Common myeloid progenitor, CD34-positive (primary cell): Measurements from ENCODE around the gene HDGFL3.

ENCODE experiments used
- CTCF ChIA-PET: fragments of 350-600 bp; sonication (Branson Sonifier 250); formaldehyde crosslinking; loops from one replicate; lab custom pipeline; 2021; ENCODE audit warnings: antibody characterized with exemption; lab: Charles Lee
- POLR2A ChIA-PET: fragments of 350-600 bp; sonication (Branson Sonifier 250); formaldehyde crosslinking; loops from one replicate; lab custom pipeline; 2021; ENCODE audit warnings: antibody characterized with exemption; lab: Charles Lee
- DNase-seq, 3 donors: peaks; one replicate each; pipeline versions ENCODE4 v3.0.0 to v3.0.0-alpha.2; 2013
- H3K27ac ChIP-seq, 2 experiments: 1 replicate in 1 of 2; 2 replicates in 1 of 2; pipeline ENCODE4 v1.7.0; 2013; ENCODE audit warnings: inconsistent platforms in 2 of 2, low read length in 2 of 2, mild to moderate bottlenecking in 2 of 2, low read depth in 1 of 2, moderate library complexity in 1 of 2; ENCODE audit not compliant: severe bottlenecking in 2 of 2, insufficient read depth in 1 of 2, poor library complexity in 1 of 2
- H3K27me3 ChIP-seq, 5 experiments: replicated peaks in 2 of 5; 1 replicate in 3 of 5; 2 replicates in 2 of 5; pipeline versions ENCODE4 v1.6.1 to v1.7.0; 2013; ENCODE audit warnings: low read length in 4 of 5, mild to moderate bottlenecking in 2 of 5, moderate library complexity in 2 of 5, inconsistent platforms in 1 of 5; ENCODE audit not compliant: insufficient read depth in 5 of 5, control insufficient read depth in 4 of 5
- H3K36me3 ChIP-seq, 4 experiments: 1 replicate in 2 of 4; 2 replicates in 2 of 4; pipeline versions ENCODE4 v1.6.1 to v1.7.0; 2013; ENCODE audit warnings: low read length in 3 of 4, control low read depth in 1 of 4, mild to moderate bottlenecking in 1 of 4; ENCODE audit not compliant: control insufficient read depth in 4 of 4, insufficient read depth in 4 of 4
- H3K4me1 ChIP-seq, 4 experiments: 1 replicate in 3 of 4; 2 replicates in 1 of 4; pipeline versions ENCODE4 v1.6.1 to v1.7.1; 2013; ENCODE audit warnings: low read length in 3 of 4, mild to moderate bottlenecking in 3 of 4, control low read depth in 1 of 4, inconsistent platforms in 1 of 4, moderate library complexity in 1 of 4; ENCODE audit not compliant: control insufficient read depth in 4 of 4, insufficient read depth in 4 of 4; ENCODE audit errors: control extremely low read depth in 1 of 4
- H3K4me3 ChIP-seq, 7 experiments: 1 replicate in 4 of 7; 2 replicates in 3 of 7; pipeline versions ENCODE4 v1.5.1 to v1.7.0; 2013; ENCODE audit warnings: mild to moderate bottlenecking in 7 of 7, low read length in 6 of 7, moderate library complexity in 6 of 7, inconsistent platforms in 2 of 7, low read depth in 2 of 7, control low read depth in 1 of 7; ENCODE audit not compliant: insufficient read depth in 4 of 7, control insufficient read depth in 1 of 7; ENCODE audit errors: extremely low read depth in 1 of 7
- H3K9me3 ChIP-seq, 5 experiments: 1 replicate in 4 of 5; 2 replicates in 1 of 5; pipeline versions ENCODE4 v1.6.1 to v1.7.1; 2013; ENCODE audit warnings: low read length in 4 of 5, mild to moderate bottlenecking in 2 of 5, inconsistent platforms in 1 of 5, low read depth in 1 of 5, moderate library complexity in 1 of 5; ENCODE audit not compliant: control insufficient read depth in 4 of 5, insufficient read depth in 2 of 5; ENCODE audit errors: control extremely low read depth in 1 of 5
- WGBS: methylation state at CpG from one replicate; pipeline ENCODE4 v1.1.5; 2013; ENCODE audit not compliant: insufficient coverage; 5-methylcytosine and 5-hydroxymethylcytosine counted together

HDGFL3 gene

GRCh38 chr15:83207009-83207659, 489 bp downstream of the HDGFL3 start:
- POLR2A ChIA-PET, result interaction anchor here (0.6 to 1.4 kb wide), 4 partner anchors 20 to 196 kb away, joined by 3 to 6 read pairs (median 5); partner anchors contain the start of genes C15orf40 and TM6SF1
- no peaks in the 10 kb centered on the region for H3K9me3 ChIP-seq
- peak overlapping the region in 1 of 2 experiments; percentile 72 for H3K27ac ChIP-seq
- H3K36me3 ChIP-seq, result no peaks in the 10 kb centered on the region
- peak; percentile 34 to 69 (median 55) for DNase-seq
- H3K4me1 ChIP-seq, result peaks cover 9 to 19% (median 17%) of the 10 kb centered on the region in 4 experiments
- WGBS, result under 1% methylated on average over 66 of the region's 93 CpGs
- CTCF ChIA-PET, result interaction anchor here (0.7 kb wide), 1 partner anchor 173 kb away, joined by 4 read pairs; no protein-coding TSS in a partner anchor
- peak overlapping the region; percentile 79 to 92 (median 88) for H3K4me3 ChIP-seq
- no peaks in the 10 kb centered on the region for H3K27me3 ChIP-seq

GRCh38 chr15:83206526-83207008, 1.1 kb downstream of the HDGFL3 start:
- Histone ChIP-seq H3K36me3 (no peaks in the 10 kb centered on the region), H3K4me1 (peaks cover 9 to 19% (median 17%) of the 10 kb centered on the region in 4 experiments), H3K4me3 (peak overlapping the region; percentile 79 to 92 (median 88)), H3K27me3 (no peaks in the 10 kb centered on the region), H3K9me3 (no peaks in the 10 kb centered on the region), H3K27ac (peak overlapping the region in 1 of 2 experiments; percentile 72)
- 0% methylated on average over 25 of the region's 25 CpGs for WGBS
- peak in 2 of 3 donors; percentile 31 to 35 for DNase-seq
- POLR2A ChIA-PET, result no interaction called here
- CTCF ChIA-PET, result interaction anchor here (0.7 to 0.9 kb wide), 3 partner anchors 99 to 195 kb away, joined by 3 to 4 read pairs (median 4); partner anchors contain the start of genes C15orf40 and TM6SF1

GRCh38 chr15:83205725-83206324, 1.8 kb downstream of the HDGFL3 start:
- Histone ChIP-seq H3K4me1 (peaks cover 9 to 19% (median 17%) of the 10 kb centered on the region in 4 experiments), H3K27ac (peak overlapping the region in 1 of 2 experiments; percentile 72), H3K36me3 (no peaks in the 10 kb centered on the region), H3K4me3 (peak overlapping the region in 6 of 7 experiments; percentile 79 to 92 (median 90)), H3K27me3 (no peaks in the 10 kb centered on the region), H3K9me3 (no peaks in the 10 kb centered on the region)
- POLR2A ChIA-PET, result no interaction called here
- 81% methylated on average over 2 of the region's 4 CpGs for WGBS
- DNase-seq, result peak in 2 of 3 donors; percentile 13 to 57
- CTCF ChIA-PET, result interaction anchor here (0.8 to 1.3 kb wide), 4 partner anchors 98 to 195 kb away, joined by 3 to 4 read pairs (median 3); partner anchors contain the start of genes C15orf40 and TM6SF1

GRCh38 chr15:83204697-83205096, 2.9 kb downstream of the HDGFL3 start:
- 100% methylated on average over 1 of the region's 3 CpGs for WGBS
- Histone ChIP-seq H3K4me1 (peaks cover 9 to 23% (median 17%) of the 10 kb centered on the region in 4 experiments), H3K27ac (no peak overlapping the region), H3K4me3 (no peak overlapping the region), H3K36me3 (no peaks in the 10 kb centered on the region), H3K9me3 (no peaks in the 10 kb centered on the region), H3K27me3 (no peaks in the 10 kb centered on the region)
- POLR2A ChIA-PET, result no interaction called here
- CTCF ChIA-PET, result interaction anchor here (0.8 kb wide), 1 partner anchor 99 kb away, joined by 3 read pairs; no protein-coding TSS in a partner anchor
- no peak for DNase-seq

GRCh38 chr15:83203543-83203942, 4.1 kb downstream of the HDGFL3 start:
- Histone ChIP-seq H3K27ac (no peak overlapping the region), H3K36me3 (no peaks in the 10 kb centered on the region), H3K4me3 (no peak overlapping the region), H3K9me3 (no peaks in the 10 kb centered on the region), H3K4me1 (peaks cover 9 to 22% (median 16%) of the 10 kb centered on the region in 4 experiments), H3K27me3 (no peaks in the 10 kb centered on the region)
- CTCF ChIA-PET, result no interaction called here
- DNase-seq, result no peak
- WGBS, result no CpG with 5 or more reads among the region's 4 CpGs
- POLR2A ChIA-PET, result no interaction called here

- POLR2A ChIA-PET, result no interaction called here
- H3K27me3 ChIP-seq, result no peaks in the 10 kb centered on the region
- no peaks in the 10 kb centered on the region for H3K36me3 ChIP-seq
- CTCF ChIA-PET, result interaction anchor here (1.5 kb wide), 1 partner anchor 91 kb away, joined by 4 read pairs; no protein-coding TSS in a partner anchor
- no peak overlapping the region for H3K27ac ChIP-seq
- H3K4me1 ChIP-seq, result peaks cover under 1 to 7% (median 2%) of the 10 kb centered on the region in 4 experiments
- H3K4me3 ChIP-seq, result no peak overlapping the region
- H3K9me3 ChIP-seq, result no peaks in the 10 kb centered on the region
- peak in 2 of 3 donors; percentile 31 to 36 for DNase-seq
These were observed 7.0 kb downstream of the HDGFL3 start for GRCh38 chr15:83200589-83200988.
